ENCODE data around the gene ACSF2. TPM values are rescaled to one million over a fixed set of nuclear protein-coding genes. Genes with fewer than 3 reads are reported as not detected.

Gene ACSF2
- total and polyA plus RNA-seq, 2 of the 13 experiments (the other 11 are each of a cell fraction or from before 2014, with no cell fraction given): 87.3 to 109 TPM

DNA sequence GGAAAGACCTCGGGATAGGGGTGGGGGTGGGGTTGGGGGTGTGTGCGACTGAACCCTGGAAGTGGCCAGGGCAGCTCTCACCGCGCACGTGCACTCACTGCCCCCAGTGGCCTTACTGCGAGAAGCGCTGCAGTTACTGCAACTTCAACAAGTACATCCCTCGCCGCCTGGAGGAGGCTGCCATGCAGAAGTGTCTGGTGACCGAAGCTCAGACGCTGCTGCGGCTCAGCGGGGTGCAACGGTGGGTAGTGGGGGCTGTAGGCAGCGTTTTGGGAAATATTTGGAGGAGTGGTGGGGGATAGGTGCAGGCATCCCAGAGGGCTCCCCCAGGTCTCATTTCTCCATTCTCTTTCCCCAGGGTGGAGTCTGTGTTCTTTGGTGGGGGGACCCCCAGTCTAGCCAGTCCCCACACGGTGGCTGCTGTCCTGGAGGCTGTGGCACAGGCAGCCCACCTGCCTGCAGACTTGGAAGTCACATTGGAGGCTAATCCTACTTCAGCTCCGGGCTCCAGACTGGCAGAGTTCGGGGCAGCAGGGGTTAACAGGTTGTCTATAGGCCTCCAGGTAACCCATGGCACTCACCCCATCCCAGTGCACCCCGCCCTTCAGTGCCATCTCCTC is 53.6 kb downstream of the ACSF2 start (continued):
- TF ChIP-seq DR1 (CRISPR knock-in tag; IDR thresholded peaks at IDR 0.05) (no peak), TARDBP (CRISPR knock-in tag; IDR thresholded peaks at IDR 0.05) (no peak), TCF12 (IDR thresholded peaks at IDR 0.05) (no peak), TCF12 (CRISPR knock-in tag; IDR thresholded peaks at IDR 0.05) (no peak), RFX1 (IDR thresholded peaks at IDR 0.05) (no peak), ZFP36 (IDR thresholded peaks at IDR 0.05; ENCODE audit: borderline replicate concordance, low read depth, low read length, partially characterized antibody) (no peak), ZNF530 (CRISPR knock-in tag; IDR thresholded peaks at IDR 0.05; ENCODE audit: low read depth) (no peak), ZNF720 (CRISPR knock-in tag; IDR thresholded peaks at IDR 0.05) (no peak), ZFP1 (CRISPR knock-in tag; IDR thresholded peaks at IDR 0.05) (no peak), ZNF510 (CRISPR knock-in tag; IDR thresholded peaks at IDR 0.05; ENCODE audit: low read depth) (no peak), ZNF670 (CRISPR knock-in tag; IDR thresholded peaks at IDR 0.05; ENCODE audit: borderline replicate concordance) (no peak), REPIN1 (CRISPR knock-in tag; IDR thresholded peaks at IDR 0.05; ENCODE audit: borderline replicate concordance, low read depth) (0 out of 2 replicates have a peak, but pooled peaks have one; percentile 43), KMT2A (CRISPR knock-in tag; IDR thresholded peaks at IDR 0.05) (peak; percentile 75), SMARCE1 (IDR thresholded peaks at IDR 0.05; ENCODE audit: borderline replicate concordance) (no peak), THAP11 (CRISPR knock-in tag; IDR thresholded peaks at IDR 0.05) (0 out of 2 replicates have a peak, but pooled peaks have one; percentile 19), IKZF4 (CRISPR knock-in tag; IDR thresholded peaks at IDR 0.05; ENCODE audit: borderline replicate concordance, low read depth, not compliant biosample characterization) (peak; percentile 35), SPEN (CRISPR knock-in tag; IDR thresholded peaks at IDR 0.05; ENCODE audit: low read depth) (peak; percentile 21; the same call in 1 of the 2 replicates), ZNF207 (IDR thresholded peaks at IDR 0.05; ENCODE audit: borderline replicate concordance) (no peak), PTBP1 (IDR thresholded peaks at IDR 0.05; ENCODE audit: low read depth, low read length, poor library complexity, severe bottlenecking) (no peak)
- TF ChIP-seq, protein P1, sequence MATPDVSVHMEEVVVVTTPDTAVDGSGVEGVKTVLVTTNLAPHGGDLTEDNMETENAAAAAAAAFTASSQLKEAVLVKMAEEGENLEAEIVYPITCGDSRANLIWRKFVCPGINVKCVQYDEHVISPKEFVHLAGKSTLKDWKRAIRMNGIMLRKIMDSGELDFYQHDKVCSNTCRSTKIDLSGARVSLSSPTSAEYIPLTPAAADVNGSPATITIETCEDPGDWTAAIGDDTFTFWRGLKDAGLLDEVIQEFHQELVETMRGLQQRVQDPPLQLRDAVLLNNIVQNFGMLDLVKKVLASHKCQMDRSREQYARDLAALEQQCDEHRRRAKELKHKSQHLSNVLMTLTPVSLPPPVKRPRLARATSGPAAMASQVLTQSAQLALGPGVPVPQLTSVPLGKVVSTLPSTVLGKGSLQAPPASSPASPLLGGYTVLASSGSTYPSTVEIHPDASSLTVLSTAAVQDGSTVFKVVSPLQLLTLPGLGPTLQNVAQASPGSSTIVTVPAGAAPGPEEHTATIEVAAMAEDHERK (CRISPR knock-in tag; IDR thresholded peaks at IDR 0.05; ENCODE audit: low read depth): no peak
- TF ChIP-seq, protein P2, sequence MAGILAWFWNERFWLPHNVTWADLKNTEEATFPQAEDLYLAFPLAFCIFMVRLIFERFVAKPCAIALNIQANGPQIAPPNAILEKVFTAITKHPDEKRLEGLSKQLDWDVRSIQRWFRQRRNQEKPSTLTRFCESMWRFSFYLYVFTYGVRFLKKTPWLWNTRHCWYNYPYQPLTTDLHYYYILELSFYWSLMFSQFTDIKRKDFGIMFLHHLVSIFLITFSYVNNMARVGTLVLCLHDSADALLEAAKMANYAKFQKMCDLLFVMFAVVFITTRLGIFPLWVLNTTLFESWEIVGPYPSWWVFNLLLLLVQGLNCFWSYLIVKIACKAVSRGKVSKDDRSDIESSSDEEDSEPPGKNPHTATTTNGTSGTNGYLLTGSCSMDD (CRISPR knock-in tag; IDR thresholded peaks at IDR 0.05): no peak
- TF ChIP-seq, protein P3, sequence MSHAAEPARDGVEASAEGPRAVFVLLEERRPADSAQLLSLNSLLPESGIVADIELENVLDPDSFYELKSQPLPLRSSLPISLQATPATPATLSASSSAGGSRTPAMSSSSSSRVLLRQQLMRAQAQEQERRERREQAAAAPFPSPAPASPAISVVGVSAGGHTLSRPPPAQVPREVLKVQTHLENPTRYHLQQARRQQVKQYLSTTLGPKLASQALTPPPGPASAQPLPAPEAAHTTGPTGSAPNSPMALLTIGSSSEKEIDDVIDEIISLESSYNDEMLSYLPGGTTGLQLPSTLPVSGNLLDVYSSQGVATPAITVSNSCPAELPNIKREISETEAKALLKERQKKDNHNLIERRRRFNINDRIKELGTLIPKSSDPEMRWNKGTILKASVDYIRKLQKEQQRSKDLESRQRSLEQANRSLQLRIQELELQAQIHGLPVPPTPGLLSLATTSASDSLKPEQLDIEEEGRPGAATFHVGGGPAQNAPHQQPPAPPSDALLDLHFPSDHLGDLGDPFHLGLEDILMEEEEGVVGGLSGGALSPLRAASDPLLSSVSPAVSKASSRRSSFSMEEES (CRISPR knock-in tag; IDR thresholded peaks at IDR 0.05): 0 out of 2 replicates have a peak, but pooled peaks have one; percentile 25

Measured in HepG2 (cell line).